ENCODE data around the gene MIP. TPM values are rescaled to one million over a fixed set of nuclear protein-coding genes. Genes with fewer than 3 reads are reported as not detected.

The MIP gene
- not detected in 2 replicates for total RNA-seq

DNA sequence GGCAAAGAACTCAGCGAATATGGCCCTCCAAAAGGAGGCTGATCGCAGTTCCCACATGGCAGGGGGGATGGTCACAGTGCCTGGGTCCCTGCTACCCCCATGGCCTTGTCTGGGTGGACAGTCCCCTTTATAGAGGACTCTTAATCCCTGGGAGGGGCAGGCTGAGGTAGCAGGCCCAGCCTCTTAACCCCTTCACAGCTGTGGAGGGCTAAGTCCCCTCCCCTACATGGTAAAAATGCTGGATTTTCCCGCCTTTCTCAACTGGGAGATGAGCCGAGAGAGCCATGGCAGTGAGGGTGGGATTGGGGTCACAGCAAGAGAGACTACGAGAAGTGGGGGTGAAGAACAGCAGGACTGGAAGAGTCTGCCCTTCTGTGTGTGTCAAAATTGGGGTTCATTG is at the start of gene MIP:
TSS of gene MIP (minus strand) at position 101 of the 400 bp plus-strand sequence. CDS start at position 57, 44 bp downstream.

GRCh38 chr12:56488041-56488955 is 33.8 kb upstream of the MIP start, which contains the start of gene GLS2:
GLS2 (minus strand) TSS chr12:56488161; CDS start chr12:56488118, 43 bp downstream.

GRCh38 chr12:56468216-56469006 is 14.0 kb upstream of the MIP start, which contains the start of gene SPRYD4:
SPRYD4 (plus strand) TSS chr12:56468578; CDS start chr12:56468592, 14 bp downstream.

DNA sequence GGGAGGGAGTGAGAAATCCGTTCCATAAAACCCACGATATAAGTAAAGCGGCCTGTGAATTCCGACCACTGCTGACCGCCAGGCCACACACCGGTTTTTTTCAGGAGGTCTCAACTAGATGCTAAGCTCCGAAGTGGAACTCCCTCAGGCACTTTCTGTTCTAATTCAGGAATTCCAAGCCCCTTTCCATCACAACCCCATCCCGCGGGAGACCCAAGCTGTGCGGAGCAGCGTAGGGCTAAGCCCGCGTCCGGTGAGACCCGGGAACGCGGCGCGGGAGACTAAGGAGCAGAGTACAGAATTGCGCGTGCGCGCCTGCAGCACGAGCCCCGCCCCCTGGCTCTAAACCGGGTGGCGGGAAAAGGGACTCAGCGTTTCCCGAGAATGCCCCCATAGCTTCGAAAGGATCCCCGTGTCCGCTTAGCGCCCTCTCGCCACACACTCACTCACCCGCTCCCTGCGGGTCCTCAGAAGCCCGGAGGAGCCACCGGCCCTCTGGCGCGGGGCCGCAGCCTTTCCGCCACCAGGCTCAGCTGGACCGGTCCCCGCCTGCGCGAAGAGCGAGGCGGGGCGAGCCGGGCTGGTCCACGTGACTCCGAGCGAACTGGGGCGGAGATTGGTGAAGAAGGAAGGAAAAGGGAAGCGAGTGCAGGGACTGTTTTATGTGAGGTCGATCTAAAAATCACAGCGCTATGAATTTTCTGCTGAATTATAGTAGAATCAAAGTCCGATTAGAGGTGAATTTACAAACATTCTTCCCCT is 5.4 kb downstream of the MIP start, which contains the start of gene TIMELESS:
TSS of gene TIMELESS (minus strand) at position 567 of the 762 bp plus-strand sequence. CDS start 15,256 bp downstream, outside the sequence.

Other genes with a start within 250 kb of the MIP start
- gene RNF41, start 232.7 kb downstream of the MIP start, total RNA-seq = 67.9 and 98.9 TPM in 2 replicates
- 14.5 and 31.6 TPM in 2 replicates for gene NABP2, start 230.3 kb downstream of the MIP start, total RNA-seq
- 0.39 TPM in 1 of 2 replicates, not detected in the other for gene SLC39A5, start 224.6 kb downstream of the MIP start, total RNA-seq
- 26.7 and 53.0 TPM in 2 replicates for gene ANKRD52, start 196.3 kb downstream of the MIP start, total RNA-seq
- 19.1 and 20.4 TPM in 2 replicates for gene COQ10A, start 187.7 kb downstream of the MIP start, total RNA-seq
- gene CS, start 154.3 kb downstream of the MIP start, total RNA-seq = 101 and 133 TPM in 2 replicates
- gene CNPY2, start 138.7 kb downstream of the MIP start, total RNA-seq = 80.1 and 106 TPM in 2 replicates
- 25.2 and 42.8 TPM in 2 replicates for gene PAN2, start 120.7 kb downstream of the MIP start, total RNA-seq
- gene IL23A, start 115.8 kb downstream of the MIP start, total RNA-seq = 0.22 TPM in 1 of 2 replicates, not detected in the other
- 155 and 167 TPM in 2 replicates for gene STAT2, start 94.5 kb downstream of the MIP start, total RNA-seq
- not detected in 2 replicates for gene APOF, start 91.8 kb downstream of the MIP start, total RNA-seq
- 5.9 and 10.2 TPM in 2 replicates for gene TIMELESS, start 5.2 kb downstream of the MIP start, total RNA-seq
- 1.8 and 2.4 TPM in 2 replicates for gene SPRYD4, start 13.9 kb upstream of the MIP start, total RNA-seq
- gene GLS2, start 33.5 kb upstream of the MIP start, total RNA-seq = under 0.01 TPM in 1 of 2 replicates, not detected in the other
- gene RBMS2, start 67.2 kb upstream of the MIP start, total RNA-seq = 20.4 and 34.3 TPM in 2 replicates
- 48.0 and 58.9 TPM in 2 replicates for gene BAZ2A, start 175.7 kb upstream of the MIP start, total RNA-seq
- 303 and 479 TPM in 2 replicates for gene ATP5F1B, start 191.3 kb upstream of the MIP start, total RNA-seq
- gene PTGES3, start 233.6 kb upstream of the MIP start, total RNA-seq = 58.5 and 72.6 TPM in 2 replicates